ENCODE data around the gene SND1.
A peak's percentile ranks its signal among the peaks of the same experiment; 100 is the strongest.

SND1 gene

DNA sequence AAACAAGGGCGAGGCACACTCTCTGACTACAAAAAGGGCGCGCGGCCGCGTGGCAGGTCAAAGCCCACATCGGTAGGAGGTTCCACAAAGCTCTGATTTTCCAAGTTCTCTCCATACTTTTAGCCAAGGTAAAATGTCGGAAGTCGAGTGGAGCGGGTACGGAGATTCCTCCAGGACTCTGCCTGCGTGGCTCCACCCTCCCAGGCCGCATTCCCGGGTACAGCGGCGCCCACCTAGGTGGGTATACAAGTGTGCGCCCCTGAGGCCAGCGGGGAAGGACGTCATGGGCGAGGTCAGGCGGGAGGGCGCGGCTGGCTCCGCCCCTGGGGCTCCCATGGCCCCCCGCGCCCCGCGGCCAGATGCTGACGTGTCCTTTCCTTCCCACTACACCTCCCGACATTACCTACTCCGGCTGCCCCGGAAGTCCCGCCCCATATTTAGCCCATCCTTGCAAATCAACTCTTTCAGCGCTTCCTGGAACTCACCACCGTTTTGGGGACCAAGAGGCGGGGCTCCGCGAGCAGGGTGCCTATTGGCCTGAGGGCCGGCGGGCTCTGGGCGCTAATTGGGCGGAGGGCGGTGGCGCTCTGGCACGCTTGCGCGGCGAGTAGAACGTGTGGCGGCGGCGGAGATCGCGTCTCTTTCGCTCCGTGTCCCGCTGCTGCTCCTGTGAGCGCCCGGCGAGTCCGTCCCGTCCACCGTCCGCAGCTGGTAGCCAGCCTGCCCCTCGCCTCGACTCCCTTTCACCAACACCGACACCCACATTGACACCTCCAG, at the start of gene SND1:
Gene SND1, plus strand, starts transcription at position 639 of the 777 bp plus-strand sequence. CDS start 180 bp downstream, outside the sequence.
- peak; percentile 96 to 100 for DNase-seq (ENCODE audit: extremely low read depth in 1 of 2, low read depth in 1 of 2)

DNA sequence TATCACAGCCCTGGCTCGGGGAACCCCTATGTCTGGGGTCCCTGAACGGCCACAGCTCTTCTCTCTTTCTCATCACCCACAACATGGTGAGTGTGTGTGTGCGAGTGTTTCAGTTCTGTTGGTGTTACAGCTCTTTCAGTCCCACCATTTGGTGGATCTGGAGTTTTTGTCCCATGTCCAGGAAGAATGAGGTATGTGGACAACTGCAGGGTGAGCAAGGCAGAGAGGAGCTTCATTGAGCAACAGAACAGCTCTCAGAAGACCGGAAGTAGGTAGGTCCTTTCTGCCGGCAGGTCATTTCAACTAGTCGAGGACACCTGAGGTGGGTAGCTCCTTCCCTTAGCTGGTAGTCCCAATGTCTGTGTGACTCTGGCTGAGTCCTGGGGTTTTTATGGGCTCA, 43.5 kb upstream of the SND1 start:
- no peak for DNase-seq (ENCODE audit: extremely low read depth in 1 of 2, low read depth in 1 of 2)

DNA sequence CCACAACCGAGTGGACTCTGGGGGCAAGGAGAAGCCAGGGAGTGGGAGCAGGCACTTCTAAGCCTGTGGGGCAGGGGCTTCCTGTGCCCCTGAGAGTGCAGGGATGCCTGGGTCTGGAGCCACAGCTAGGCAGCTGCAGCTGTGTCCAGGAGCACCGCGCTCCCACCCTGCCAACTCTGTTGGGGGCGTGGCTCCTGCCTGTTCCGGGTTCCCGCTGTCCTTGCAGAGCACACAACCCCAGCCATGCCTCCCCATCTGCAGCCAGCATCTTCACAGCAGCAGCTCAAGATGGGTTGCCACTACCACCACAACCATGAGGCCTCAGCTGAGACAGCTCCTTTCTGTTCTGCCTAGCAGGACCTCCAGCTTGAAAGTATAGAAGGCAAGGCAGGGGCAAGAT, 42.7 kb upstream of the SND1 start:
- DNase-seq (ENCODE audit: extremely low read depth in 1 of 2, low read depth in 1 of 2), result no peak

DNA sequence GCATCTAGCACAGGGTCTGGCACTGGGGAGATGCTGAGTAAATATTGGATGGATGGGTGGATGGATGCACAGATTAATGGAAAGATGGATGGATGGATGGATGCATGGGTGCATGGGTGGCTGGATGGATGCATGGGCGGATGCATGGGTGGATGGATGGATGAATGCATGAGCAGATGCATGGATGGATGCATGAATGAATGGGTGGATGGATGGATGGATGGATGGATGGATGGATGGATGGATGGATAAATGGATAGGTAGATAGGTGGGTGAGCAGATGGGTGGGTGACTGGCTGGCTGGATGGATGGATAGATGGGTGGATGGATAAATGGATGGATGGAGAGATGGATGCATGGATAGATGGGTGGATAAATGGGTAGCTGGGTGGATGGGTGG, 39.7 kb upstream of the SND1 start:
- DNase-seq (ENCODE audit: extremely low read depth in 1 of 2, low read depth in 1 of 2), result no peak

DNA sequence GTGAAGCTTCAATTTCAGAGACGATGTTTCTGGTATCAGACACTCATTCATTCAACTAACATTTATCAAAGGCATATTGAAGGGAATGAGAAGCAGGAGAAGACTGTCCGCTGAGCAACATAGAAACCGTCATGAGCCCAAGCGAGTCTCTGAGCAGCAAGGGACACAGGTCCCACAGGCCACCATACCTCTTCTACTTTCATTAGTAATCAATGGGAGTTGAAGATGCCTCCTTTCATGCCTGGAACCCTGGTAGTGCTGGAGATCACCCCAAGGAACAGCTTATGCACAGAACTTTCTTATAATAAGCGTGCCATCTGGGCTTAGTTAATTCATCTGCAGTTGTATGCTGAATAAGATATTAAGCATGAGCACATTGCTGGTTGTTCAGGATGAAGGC, 35.3 kb upstream of the SND1 start:
- DNase-seq (ENCODE audit: extremely low read depth in 1 of 2, low read depth in 1 of 2), result no peak

DNA sequence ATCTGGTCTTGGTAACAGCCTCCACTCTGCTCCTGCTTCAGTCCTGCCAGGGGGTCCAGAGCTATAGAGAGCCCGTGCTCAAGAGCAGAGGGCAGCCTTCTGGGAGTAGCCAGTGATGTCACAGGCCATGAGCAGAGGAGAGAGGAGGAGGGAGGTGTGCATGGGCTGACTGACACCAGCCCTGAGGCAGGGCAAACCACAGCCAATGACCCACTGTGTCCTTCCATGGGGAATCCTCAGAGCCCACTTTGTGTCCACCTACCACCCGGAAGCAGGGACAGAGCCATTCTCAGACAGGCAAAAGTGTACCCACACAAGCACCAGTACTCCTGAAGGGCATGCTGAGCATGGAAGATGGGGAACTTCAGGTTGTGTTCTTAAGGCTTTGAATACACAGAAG, 34.0 kb upstream of the SND1 start, which contains the start of gene PAX4:
Gene PAX4, minus strand, starts transcription at position 101 of the 400 bp plus-strand sequence. CDS start 2,214 bp downstream, outside the sequence.
- no peak for DNase-seq (ENCODE audit: extremely low read depth in 1 of 2, low read depth in 1 of 2)

DNA sequence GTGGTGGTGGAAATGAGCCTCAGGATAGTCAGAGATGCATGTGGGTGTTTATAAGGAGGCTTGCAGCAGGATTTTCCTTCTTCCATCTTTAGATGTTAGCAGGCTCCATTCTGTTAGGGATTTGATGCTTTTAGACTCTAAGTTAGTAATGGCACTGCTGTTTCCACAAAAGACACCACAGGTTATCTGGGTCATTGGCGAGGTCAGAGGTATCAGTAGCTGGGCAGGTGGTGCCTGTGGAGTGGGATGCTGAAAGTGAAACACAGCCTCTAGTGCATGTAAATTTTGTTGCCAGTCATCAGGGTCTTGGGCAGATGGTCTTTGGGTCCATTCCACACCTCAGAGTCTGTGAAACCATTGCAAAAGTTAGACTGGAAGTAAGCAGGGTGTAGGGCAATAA, 33.2 kb upstream of the SND1 start:
- DNase-seq (ENCODE audit: extremely low read depth in 1 of 2, low read depth in 1 of 2), result no peak

DNA sequence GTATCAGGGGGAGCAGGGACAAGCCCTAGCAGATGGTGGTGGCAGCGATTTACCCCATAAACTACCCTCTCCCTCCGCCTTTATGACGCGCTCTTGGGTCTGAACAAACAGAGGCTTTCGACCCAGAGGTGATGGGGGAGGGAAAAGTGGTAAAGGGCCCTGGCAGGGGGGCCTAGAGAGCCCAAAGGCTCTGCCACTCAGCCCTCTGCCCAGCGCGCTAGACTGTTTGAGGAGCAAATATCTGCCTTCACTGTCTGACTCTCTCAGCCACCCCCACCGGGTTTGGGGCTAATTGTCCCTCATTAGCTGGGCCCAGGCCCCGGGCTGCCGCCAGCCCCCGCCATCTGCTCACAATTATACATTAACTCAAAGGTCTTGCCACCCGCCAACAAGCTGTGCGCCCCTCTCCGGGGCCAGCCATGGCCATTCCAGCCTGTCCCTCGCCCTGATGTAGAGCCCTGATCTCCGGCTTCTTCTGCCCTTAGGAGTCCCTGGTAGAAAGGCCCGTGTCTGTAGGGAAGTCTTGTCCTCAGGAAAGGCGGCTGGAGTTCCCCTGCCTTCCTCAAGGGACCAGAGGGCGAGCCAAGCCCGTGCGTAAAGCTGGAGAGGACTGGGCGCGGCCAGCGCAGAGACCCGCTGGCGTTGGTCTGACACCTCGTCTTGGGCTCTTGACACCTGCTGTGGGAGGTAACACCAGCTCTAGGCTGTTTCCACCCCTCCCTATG, 32.2 kb upstream of the SND1 start:
- no peak for DNase-seq (ENCODE audit: extremely low read depth in 1 of 2, low read depth in 1 of 2)

DNA sequence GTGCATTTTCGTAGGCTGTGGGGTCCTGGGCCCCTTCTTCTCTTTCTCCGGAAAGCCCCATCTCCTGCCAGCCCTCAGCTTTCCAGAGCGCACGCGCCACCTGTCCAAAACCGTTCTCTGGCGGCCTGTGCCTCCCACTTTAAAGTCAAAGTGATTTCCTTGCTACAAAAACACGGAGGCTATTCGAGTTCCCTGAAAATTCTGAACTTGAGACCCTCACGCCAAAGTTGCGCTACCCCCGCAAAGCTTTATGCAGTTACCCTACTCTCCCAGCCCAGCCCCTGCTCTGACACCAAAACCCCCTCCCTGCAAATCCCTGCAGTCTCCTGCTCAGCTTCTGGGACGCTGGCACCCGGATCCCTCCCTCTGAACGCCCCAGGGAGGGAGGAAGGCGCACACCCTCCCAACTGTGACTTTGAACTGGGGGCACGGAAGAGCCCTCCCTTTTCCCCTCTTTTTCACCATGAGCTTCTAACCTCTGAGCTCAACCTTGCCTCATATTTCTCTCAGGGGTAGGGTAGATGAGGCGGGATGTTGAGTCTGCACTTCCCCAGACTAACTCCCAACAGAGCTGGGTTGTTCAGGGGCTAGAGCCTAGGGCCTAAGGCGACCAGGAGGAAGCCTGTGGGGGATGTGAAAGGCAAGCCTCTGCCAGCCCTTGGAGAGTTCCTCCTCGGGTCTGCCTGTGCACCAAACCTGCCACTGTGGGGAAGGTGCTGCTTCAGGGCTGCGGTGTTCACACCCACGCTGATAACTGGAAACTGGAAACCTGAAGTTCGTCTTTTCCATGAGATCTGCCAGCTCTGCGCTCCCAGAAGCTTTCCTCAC, 31.4 kb upstream of the SND1 start:
- DNase-seq (ENCODE audit: extremely low read depth in 1 of 2, low read depth in 1 of 2), result no peak

DNA sequence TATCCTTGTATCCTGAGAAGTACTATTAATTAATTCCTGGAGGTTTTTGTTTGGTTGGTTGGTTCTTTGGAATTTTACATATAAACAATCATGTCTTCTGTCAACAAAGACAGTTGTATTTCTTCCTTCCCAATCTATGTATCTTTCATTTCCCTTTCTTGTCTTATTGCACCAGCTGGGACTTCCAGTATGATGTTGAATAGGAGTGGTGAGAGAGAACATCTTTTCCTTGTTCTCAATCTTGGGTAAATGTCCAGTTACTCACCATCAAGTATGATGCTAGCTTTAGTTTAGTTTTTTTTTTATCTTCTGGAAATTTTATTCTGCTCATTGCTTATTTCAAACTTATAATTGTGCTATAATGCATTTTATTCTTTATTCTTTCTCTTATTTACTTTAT, 26.7 kb upstream of the SND1 start:
- DNase-seq (ENCODE audit: extremely low read depth in 1 of 2, low read depth in 1 of 2), result no peak

DNA sequence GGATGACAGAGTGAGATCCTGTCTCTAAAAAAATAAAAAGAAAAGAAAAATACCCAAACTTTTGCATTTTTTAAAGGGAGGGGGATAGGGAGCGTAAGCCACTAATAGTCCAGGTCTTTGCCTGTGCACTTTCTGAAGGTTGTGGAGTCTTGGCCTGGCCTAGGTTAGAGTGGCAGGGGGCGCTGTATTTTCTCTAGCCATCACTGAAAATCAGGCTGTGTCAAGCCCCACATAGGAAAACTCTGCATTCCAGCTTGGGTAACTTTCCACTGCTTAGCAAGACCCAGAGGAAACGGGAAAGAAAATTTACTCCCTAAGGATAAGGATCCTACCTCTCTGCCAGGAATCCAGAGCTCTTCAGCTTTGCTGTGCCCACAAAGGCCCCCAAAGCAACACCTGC, 23.5 kb upstream of the SND1 start:
- no peak for DNase-seq (ENCODE audit: extremely low read depth in 1 of 2, low read depth in 1 of 2)

DNA sequence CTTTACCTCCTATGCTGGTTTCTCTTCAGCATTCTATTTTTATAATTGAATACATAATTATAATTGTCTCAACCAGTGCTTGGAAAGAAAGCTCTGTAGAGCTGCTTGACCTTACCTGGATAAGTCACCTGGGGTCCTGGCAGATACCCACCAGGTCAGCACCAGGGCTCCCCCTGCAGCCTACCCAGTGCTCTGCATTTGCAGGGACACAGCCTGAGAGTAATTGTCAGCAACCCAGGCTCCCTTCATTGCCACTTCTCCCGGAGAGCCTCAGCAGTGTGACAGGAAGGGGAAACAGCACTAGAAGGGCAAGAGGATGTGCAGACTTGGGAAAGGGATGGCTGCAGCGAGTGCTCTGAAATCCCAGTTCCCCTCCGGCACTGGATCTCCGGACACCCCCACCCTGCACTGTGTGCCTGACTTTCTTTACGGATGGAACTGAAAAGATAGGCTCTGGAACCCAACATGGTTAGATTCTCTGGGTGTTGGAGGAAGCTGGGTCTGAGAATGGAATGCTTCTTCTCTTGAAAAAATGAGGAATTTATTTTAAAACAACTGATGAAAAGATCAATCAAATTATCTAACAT, 22.6 kb upstream of the SND1 start:
- peak in 1 of 2 donors; percentile 9 for DNase-seq (ENCODE audit: extremely low read depth in 1 of 2, low read depth in 1 of 2)

DNA sequence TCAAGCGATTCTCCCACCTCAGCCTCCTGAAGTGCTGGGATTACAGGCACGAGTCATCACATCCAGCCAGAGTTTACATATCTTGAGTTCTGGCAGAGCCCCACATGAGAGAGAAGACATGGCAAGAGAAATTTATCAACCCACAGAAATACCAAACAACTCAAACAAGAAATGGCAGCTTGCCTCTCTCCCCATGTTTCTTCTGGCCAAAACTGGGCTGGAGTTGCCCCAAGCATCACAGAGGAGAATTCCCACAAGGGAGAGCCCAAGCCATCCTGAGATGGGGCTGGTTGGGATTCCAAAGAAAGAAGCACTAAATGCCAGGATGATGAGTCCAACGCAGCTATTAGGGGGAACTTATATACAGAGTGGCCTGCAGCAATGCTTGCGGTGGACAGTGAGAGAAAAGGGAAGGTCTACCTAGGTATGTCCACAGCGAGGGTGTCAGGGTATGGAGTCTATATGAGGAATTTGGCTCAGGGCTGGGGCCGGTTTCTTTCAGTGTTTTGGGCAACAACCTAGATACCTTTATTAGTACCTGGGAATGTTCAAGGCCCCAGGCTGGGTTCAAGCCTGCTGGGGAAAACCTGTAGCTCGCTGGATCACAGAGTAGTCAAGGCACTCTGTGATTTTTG, 19.6 kb upstream of the SND1 start:
- no peak for DNase-seq (ENCODE audit: extremely low read depth in 1 of 2, low read depth in 1 of 2)

DNA sequence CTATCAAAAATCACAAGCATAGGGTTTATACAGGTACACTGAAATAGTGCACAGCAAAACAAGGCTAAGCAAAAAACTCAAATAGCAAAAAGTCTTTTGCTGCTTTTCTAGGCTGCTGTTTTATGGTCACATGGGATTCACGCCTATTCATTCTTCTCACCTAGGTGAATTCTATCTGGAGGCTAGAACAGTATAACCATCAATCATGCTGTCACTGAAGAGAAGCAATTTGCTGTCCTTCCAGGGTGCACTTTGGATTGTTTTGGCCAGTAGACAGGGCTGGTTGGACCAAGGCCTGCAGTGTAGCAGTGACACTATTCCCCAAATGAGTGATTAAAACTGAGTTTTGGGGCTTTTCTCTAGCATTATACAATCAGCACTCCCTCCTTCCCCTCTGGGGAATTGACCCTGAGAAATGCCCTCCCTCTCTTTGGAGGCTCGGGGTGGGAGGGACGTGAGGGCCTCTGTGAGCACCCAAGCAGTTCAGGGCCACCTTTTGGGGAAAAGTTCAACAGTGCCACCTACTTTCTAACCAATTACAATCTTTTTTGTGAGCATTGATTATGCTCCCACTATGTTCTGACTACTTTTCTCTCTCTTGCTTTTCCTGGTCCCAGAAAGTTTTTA, 16.2 kb upstream of the SND1 start:
- no peak for DNase-seq (ENCODE audit: extremely low read depth in 1 of 2, low read depth in 1 of 2)

DNA sequence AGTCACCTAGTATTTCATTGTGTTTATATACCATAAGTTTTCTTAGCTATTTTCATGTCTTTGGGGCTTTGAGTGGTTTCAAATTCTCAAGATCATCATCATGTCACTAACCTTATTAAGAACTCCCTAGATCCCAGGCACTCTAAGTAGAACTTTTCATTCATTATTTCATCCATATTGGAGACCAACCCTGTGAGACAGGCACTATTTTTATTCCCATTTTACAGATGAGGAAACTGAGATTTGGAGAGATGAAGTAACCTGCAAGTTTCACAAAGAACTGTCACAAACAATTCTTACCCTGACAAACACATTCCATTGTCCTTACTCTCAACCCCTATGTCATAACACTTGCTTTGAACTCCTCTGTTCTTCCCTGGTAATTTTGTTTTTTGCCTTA, 13.8 kb upstream of the SND1 start:
- no peak for DNase-seq (ENCODE audit: extremely low read depth in 1 of 2, low read depth in 1 of 2)

DNA sequence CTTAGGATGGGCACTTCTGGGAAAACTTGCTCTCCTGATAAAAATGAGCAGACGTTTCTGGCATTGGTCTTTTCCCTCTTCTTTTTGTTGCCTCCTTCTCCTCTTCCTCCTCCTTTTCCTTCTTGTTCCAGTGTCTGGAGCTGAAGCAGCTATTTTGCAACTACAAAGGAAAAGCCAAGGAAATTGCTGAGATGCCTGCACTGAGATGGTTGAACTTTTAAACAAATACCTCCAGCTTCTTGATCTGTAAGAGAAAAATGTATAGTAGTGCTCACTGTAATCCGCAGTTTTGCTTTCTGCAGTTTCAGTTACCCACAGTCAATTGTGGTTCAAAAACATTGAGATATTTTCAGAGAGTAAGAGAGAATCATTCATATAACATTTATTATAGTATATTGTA, 7.5 kb upstream of the SND1 start:
- no peak for DNase-seq (ENCODE audit: extremely low read depth in 1 of 2, low read depth in 1 of 2)

DNA sequence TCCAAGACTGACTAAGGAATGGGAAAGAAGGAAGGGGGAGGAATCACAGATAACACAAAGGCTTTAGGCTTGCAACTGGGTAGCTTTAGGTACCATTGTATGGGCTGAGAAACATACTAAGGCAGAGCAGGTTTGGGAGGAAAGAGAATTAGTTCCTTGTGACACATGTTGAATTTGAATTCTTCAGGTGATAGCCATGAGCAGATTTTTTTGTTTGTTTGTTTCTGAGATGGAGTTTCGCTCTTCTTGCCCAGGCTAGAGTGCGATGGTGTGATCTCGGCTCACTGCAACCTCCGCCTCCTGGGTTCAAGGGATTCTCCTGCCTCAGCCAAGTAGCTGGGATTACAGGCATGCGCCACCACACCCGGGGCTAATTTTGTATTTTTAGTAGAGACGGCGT, 4.4 kb upstream of the SND1 start:
- DNase-seq (ENCODE audit: extremely low read depth in 1 of 2, low read depth in 1 of 2), result no peak

DNA sequence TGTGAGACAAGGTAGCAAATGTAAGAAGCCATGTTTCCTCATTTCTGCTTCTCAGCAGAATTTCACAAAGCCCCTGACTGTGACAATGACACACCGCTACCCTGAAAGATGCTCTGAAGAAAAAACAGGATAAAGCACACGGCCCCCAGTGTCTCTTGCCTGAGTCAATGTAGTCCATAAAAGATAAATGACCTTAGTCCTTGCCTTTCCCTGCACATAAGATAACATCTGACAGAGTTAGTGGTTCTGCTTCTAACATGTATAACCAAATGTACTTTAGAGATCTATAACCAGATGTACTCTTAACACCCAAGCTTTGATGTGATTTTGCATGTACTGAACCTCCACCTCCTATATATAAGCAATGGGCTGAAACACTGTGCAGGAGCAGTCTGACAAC, 3.0 kb upstream of the SND1 start:
- DNase-seq (ENCODE audit: extremely low read depth in 1 of 2, low read depth in 1 of 2), result no peak

DNA sequence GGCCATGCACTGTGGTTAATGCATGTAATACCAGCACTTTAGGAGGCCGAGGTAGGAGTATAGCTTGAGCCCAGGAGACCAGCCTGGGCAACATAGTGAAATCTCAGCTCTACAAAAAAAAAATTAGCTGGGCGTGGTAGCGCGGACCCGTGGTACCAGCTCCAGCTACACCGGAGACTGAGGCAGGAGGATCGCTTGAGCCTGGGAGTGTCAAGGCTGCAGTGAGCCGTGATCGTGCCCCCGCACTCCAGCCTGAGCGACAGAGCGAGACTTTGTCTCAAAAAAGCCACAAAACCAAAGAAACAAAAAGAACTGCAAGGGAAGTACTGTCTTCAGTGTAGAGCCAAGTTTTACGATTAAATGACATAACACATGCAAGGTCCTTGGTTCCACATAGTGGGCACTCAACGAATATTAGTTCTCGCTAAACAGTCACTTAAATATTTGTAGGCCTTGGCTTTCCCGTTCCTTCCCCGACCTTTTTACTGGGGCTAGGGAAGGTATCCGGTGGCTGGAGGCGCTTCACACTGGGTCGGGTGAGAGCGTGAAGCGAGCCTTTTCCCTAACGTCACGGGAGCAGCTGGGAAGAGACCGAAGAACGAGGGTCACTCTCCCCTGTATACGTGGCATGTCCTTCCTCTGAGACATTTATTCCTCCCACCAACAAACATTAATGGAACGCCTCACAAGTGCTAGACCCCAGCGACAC, 993 bp upstream of the SND1 start:
- DNase-seq (ENCODE audit: extremely low read depth in 1 of 2, low read depth in 1 of 2), result no peak

Data from stimulated activated CD8-positive, alpha-beta memory T cell treated with anti-CD3 and anti-CD28 coated beads, Interleukin-7, amount 100 ng/mL, for 48 hours (primary cell).